ENCODE results near the gene WBP2. TPM values are rescaled to one million over a fixed set of nuclear protein-coding genes. Genes with fewer than 3 reads are reported as not detected.

The WBP2 gene
- total and polyA plus RNA-seq, 2 of the 13 experiments (the other 11 are each of a cell fraction or from before 2014, with no cell fraction given) = 29.2 to 29.5 TPM

GRCh38 chr17:75892556-75893224 is 37.6 kb upstream of the WBP2 start (continued):
- TF ChIP-seq KIAA2018 (CRISPR knock-in tag; IDR thresholded peaks at IDR 0.05; ENCODE audit: borderline replicate concordance) = no peak
- no peak; the same call in 1 of the 2 replicates for TF ChIP-seq ZFP82 (CRISPR knock-in tag; IDR thresholded peaks at IDR 0.05; ENCODE audit: borderline replicate concordance)
- peak; percentile 46; the same call in 1 of the 2 replicates for TF ChIP-seq ZMYM4 (CRISPR knock-in tag; IDR thresholded peaks at IDR 0.05)
- TF ChIP-seq HOXA3 (CRISPR knock-in tag; IDR thresholded peaks at IDR 0.05) = peak; percentile 69
- no peak for TF ChIP-seq NR2F1 (CRISPR knock-in tag; IDR thresholded peaks at IDR 0.05)
- TF ChIP-seq PRPF4 (IDR thresholded peaks at IDR 0.05; ENCODE audit: low read depth, low read length, poor library complexity, severe bottlenecking) = no peak
- TF ChIP-seq ZNF17 (CRISPR knock-in tag; IDR thresholded peaks at IDR 0.05) = no peak
- no peak; the same call in 1 of the 2 replicates for TF ChIP-seq NFE2L1 (CRISPR knock-in tag; IDR thresholded peaks at IDR 0.05; ENCODE audit: borderline replicate concordance)
- no peak for TF ChIP-seq ONECUT2 (CRISPR knock-in tag; IDR thresholded peaks at IDR 0.05)
- TF ChIP-seq UBTF (CRISPR knock-in tag; IDR thresholded peaks at IDR 0.05) = peak; percentile 98
- TF ChIP-seq JUN (CRISPR knock-in tag; IDR thresholded peaks at IDR 0.05) = no peak
- TF ChIP-seq MNT (IDR thresholded peaks at IDR 0.05) = no peak
- TF ChIP-seq ZNF639 (CRISPR knock-in tag; conservative IDR thresholded peaks at IDR 0.05) = 0 out of 2 replicates have a peak, but pooled peaks have one; percentile 33
- TF ChIP-seq SMAD1 (CRISPR knock-in tag; IDR thresholded peaks at IDR 0.05; ENCODE audit: borderline replicate concordance, low read depth) = peak; percentile 96; the same call in 1 of the 2 replicates
- no peak for TF ChIP-seq ZBTB21 (CRISPR knock-in tag; IDR thresholded peaks at IDR 0.05)

All from HepG2 (cell line).